Ascending aorta (tissue), 2 donors: Measurements from ENCODE around the gene IMMP2L. TPM values are rescaled to one million over a fixed set of nuclear protein-coding genes. Genes with fewer than 3 reads are reported as not detected.
"Not testable (repeated sequence)": the region's sequence is repeated elsewhere in the genome, so short reads cannot be mapped to it uniquely, and the experiment has no call there.

ENCODE experiments used
- DNase-seq, 2 donors: peaks; one replicate each; pipeline ENCODE4 v3.0.0-alpha.2; 2019; ENCODE audit warnings: low spot score in 2 of 2
- H3K27ac ChIP-seq, 2 donors: fragments of 200-600 bp; sonication (generic); one replicate each; pipeline ENCODE4 v1.5.1; 2016 to 2017; ENCODE audit warnings: mild to moderate bottlenecking in 1 of 2
- H3K27me3 ChIP-seq: fragments of 200-600 bp; sonication (generic); one replicate; pipeline ENCODE4 v1.5.1; 2017
- H3K36me3 ChIP-seq, 2 donors: fragments of 200-600 bp; sonication (generic); one replicate each; pipeline ENCODE4 v1.5.1; 2016
- H3K4me1 ChIP-seq, 2 donors: fragments of 200-600 bp; sonication (generic); one replicate each; pipeline ENCODE4 v1.5.1; 2016 to 2017; ENCODE audit warnings: mild to moderate bottlenecking in 1 of 2
- H3K4me3 ChIP-seq, 2 donors: fragments of 200-600 bp; sonication (generic); one replicate each; pipeline ENCODE4 v1.5.1; 2016 to 2017; ENCODE audit warnings: mild to moderate bottlenecking in 1 of 2
- H3K9me3 ChIP-seq, 2 donors: fragments of 200-600 bp; sonication (generic); one replicate each; pipeline ENCODE4 v1.5.1; 2016
- CTCF ChIP-seq, 3 experiments: fragments of 200-600 bp in 2 of 3; fragments of 450-650 bp in 1 of 3; sonication (generic) in 2 of 3; IDR thresholded peaks; one replicate each; pipeline ENCODE4 v1.5.1; 2016 to 2019; ENCODE audit warnings: antibody characterized with exemption in 3 of 3, mild to moderate bottlenecking in 1 of 3, moderate library complexity in 1 of 3
- intact Hi-C: fragments of 100-400 bp; cut with DNase I; formaldehyde crosslinking; loops from one replicate; pipeline ENCODE4 v1.15.1; 2023
- total RNA-seq: library from RNA; depleted of rRNA; stranded (reverse); fragments of >200 nt; gene quantifications from one replicate; pipeline ENCODE4 v1.1.0, GENCODE V29; 2016

IMMP2L gene
- total RNA-seq, 1 donor from 2014 or later, result 143 TPM

- Histone ChIP-seq H3K27me3 (no peaks in the 10 kb centered on the region), H3K4me1 (no peaks in the 10 kb centered on the region), H3K36me3 (no peaks in the 10 kb centered on the region), H3K4me3 (no peak overlapping the region), H3K27ac (no peak overlapping the region), H3K9me3 (no peaks in the 10 kb centered on the region)
- TF ChIP-seq CTCF (IDR thresholded peaks at IDR 0.05), result no peak
- DNase-seq, result no peak
- intact Hi-C loops, result no loop called here
Observed at GRCh38 chr7:111594602-111595001, 32.3 kb upstream of the IMMP2L start.

GRCh38 chr7:111593343-111593742 is 31.1 kb upstream of the IMMP2L start:
- TF ChIP-seq CTCF (IDR thresholded peaks at IDR 0.05), result no peak
- intact Hi-C loops, result no loop called here
- H3K27ac ChIP-seq, result no peak overlapping the region

GRCh38 chr7:111588065-111588433 is 25.8 kb upstream of the IMMP2L start:
- no peak for TF ChIP-seq CTCF (IDR thresholded peaks at IDR 0.05)
- H3K27ac ChIP-seq, result peak overlapping the region; percentile 2 to 53

More at GRCh38 chr7:111593343-111593742, 31.1 kb upstream of the IMMP2L start:
- no peak overlapping the region for H3K4me3 ChIP-seq
- H3K4me1 ChIP-seq, result no peaks in the 10 kb centered on the region
- no peaks in the 10 kb centered on the region for H3K9me3 ChIP-seq
- no peaks in the 10 kb centered on the region for H3K27me3 ChIP-seq
- H3K36me3 ChIP-seq, result no peaks in the 10 kb centered on the region
- no peak for DNase-seq

GRCh38 chr7:111587410-111588064 is 25.2 kb upstream of the IMMP2L start:
- DNase-seq, result no peak
- TF ChIP-seq CTCF (IDR thresholded peaks at IDR 0.05), result no peak
- intact Hi-C loops, result no loop called here

More at GRCh38 chr7:111588065-111588433, 25.8 kb upstream of the IMMP2L start:
- intact Hi-C loops, result no loop called here
- DNase-seq, result no peak
- Histone ChIP-seq H3K27me3 (no peaks in the 10 kb centered on the region), H3K4me1 (no peaks in the 10 kb centered on the region), H3K9me3 (no peaks in the 10 kb centered on the region), H3K4me3 (no peak overlapping the region), H3K36me3 (no peaks in the 10 kb centered on the region)

GRCh38 chr7:111586711-111587409 is 24.6 kb upstream of the IMMP2L start:
- Histone ChIP-seq H3K27ac (no peak overlapping the region), H3K4me1 (no peaks in the 10 kb centered on the region), H3K27me3 (no peaks in the 10 kb centered on the region), H3K4me3 (no peak overlapping the region), H3K9me3 (no peaks in the 10 kb centered on the region), H3K36me3 (no peaks in the 10 kb centered on the region)
- intact Hi-C loops, result no loop called here
- no peak for TF ChIP-seq CTCF (IDR thresholded peaks at IDR 0.05)
- DNase-seq, result no peak

More at GRCh38 chr7:111587410-111588064, 25.2 kb upstream of the IMMP2L start:
- Histone ChIP-seq H3K4me3 (no peak overlapping the region), H3K4me1 (no peaks in the 10 kb centered on the region), H3K36me3 (no peaks in the 10 kb centered on the region), H3K27ac (peak overlapping the region in 1 of 2 donors; percentile 53), H3K27me3 (no peaks in the 10 kb centered on the region), H3K9me3 (no peaks in the 10 kb centered on the region)

GRCh38 chr7:111581784-111582488 is 19.6 kb upstream of the IMMP2L start:
- H3K4me1 ChIP-seq, H3K27me3 ChIP-seq, H3K36me3 ChIP-seq, H3K4me3 ChIP-seq, H3K9me3 ChIP-seq, intact Hi-C loops, H3K27ac ChIP-seq, DNase-seq: not testable (repeated sequence)

GRCh38 chr7:111581207-111581606 is 18.9 kb upstream of the IMMP2L start:
- H3K9me3 ChIP-seq, H3K27ac ChIP-seq, H3K36me3 ChIP-seq, intact Hi-C loops, DNase-seq, H3K27me3 ChIP-seq, H3K4me3 ChIP-seq, H3K4me1 ChIP-seq: not testable (repeated sequence)
